SK-N-SH treated with all-trans-retinoic acid at 6 μM for 48 hours (cell line): ENCODE results near the gene TENT4B.

Experiments used
- ARNTL ChIP-seq: fragments of 450-650 bp; formaldehyde crosslinking; IDR thresholded peaks from 2 replicates; pipeline ENCODE4 v1.5.0; 2020; ENCODE audit warnings: low read depth, mild to moderate bottlenecking, moderate library complexity, borderline replicate concordance
- ZC3H10 ChIP-seq: fragments of 250-450 bp; sonication (Bioruptor Pico); IDR thresholded peaks from 2 replicates; pipeline ENCODE4 v1.5.1; 2021; ENCODE audit warnings: mild to moderate bottlenecking, moderate library complexity
- ZNF565 ChIP-seq: fragments of 450-650 bp; formaldehyde crosslinking; conservative IDR thresholded peaks from 2 replicates; pipeline ENCODE4 v1.5.0; 2020; ENCODE audit warnings: low read depth, mild to moderate bottlenecking, moderate library complexity
- TF ChIP-seq, protein P1 (sequence below): fragments of 250-450 bp; sonication (Bioruptor Pico); IDR thresholded peaks from 2 replicates; pipeline ENCODE4 v1.5.0; 2020; ENCODE audit warnings: mild to moderate bottlenecking, moderate library complexity
- TF ChIP-seq, protein P2 (sequence below): fragments of 250-450 bp; sonication (Bioruptor Pico); IDR thresholded peaks from 2 replicates; pipeline ENCODE4 v1.8.0; 2020; ENCODE audit warnings: mild to moderate bottlenecking, moderate library complexity, borderline replicate concordance

DNA sequence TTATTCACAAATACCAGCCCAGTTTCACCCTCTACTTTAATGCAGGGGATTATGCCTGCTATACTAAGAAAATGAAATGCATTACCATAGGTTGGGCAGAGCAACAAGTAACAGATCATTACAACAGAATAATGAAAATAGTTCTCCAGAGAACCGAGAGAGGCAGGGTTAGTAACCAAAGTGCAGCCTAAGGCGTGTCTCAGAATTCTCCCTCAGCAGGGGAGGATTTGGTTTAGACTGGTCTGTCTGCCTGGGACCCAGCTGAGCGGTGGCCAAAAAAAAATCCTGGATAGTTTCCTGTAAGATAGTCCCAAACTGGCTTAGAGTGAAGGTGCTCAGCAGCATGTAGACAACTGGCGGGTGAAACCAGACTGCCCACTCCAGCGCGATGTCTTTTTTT, 82.5 kb downstream of the TENT4B start:
- TF ChIP-seq, protein P1, sequence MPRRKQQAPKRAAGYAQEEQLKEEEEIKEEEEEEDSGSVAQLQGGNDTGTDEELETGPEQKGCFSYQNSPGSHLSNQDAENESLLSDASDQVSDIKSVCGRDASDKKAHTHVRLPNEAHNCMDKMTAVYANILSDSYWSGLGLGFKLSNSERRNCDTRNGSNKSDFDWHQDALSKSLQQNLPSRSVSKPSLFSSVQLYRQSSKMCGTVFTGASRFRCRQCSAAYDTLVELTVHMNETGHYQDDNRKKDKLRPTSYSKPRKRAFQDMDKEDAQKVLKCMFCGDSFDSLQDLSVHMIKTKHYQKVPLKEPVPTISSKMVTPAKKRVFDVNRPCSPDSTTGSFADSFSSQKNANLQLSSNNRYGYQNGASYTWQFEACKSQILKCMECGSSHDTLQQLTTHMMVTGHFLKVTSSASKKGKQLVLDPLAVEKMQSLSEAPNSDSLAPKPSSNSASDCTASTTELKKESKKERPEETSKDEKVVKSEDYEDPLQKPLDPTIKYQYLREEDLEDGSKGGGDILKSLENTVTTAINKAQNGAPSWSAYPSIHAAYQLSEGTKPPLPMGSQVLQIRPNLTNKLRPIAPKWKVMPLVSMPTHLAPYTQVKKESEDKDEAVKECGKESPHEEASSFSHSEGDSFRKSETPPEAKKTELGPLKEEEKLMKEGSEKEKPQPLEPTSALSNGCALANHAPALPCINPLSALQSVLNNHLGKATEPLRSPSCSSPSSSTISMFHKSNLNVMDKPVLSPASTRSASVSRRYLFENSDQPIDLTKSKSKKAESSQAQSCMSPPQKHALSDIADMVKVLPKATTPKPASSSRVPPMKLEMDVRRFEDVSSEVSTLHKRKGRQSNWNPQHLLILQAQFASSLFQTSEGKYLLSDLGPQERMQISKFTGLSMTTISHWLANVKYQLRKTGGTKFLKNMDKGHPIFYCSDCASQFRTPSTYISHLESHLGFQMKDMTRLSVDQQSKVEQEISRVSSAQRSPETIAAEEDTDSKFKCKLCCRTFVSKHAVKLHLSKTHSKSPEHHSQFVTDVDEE (CRISPR knock-in tag): no peak
- TF ChIP-seq ZC3H10 (CRISPR knock-in tag) (no peak), ARNTL (CRISPR knock-in tag) (no peak), ZNF565 (CRISPR knock-in tag) (no peak)
- TF ChIP-seq, protein P2, sequence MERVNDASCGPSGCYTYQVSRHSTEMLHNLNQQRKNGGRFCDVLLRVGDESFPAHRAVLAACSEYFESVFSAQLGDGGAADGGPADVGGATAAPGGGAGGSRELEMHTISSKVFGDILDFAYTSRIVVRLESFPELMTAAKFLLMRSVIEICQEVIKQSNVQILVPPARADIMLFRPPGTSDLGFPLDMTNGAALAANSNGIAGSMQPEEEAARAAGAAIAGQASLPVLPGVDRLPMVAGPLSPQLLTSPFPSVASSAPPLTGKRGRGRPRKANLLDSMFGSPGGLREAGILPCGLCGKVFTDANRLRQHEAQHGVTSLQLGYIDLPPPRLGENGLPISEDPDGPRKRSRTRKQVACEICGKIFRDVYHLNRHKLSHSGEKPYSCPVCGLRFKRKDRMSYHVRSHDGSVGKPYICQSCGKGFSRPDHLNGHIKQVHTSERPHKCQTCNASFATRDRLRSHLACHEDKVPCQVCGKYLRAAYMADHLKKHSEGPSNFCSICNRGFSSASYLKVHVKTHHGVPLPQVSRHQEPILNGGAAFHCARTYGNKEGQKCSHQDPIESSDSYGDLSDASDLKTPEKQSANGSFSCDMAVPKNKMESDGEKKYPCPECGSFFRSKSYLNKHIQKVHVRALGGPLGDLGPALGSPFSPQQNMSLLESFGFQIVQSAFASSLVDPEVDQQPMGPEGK: no peak
